Activated gamma-delta T cell treated with anti-CD3 and anti-CD28 coated beads, Interleukin-2, amount 50 U/mL, for 16 hours (primary cell): ENCODE data around the gene TULP1.

Source experiments
- DNase-seq: peaks from one replicate; pipeline ENCODE4 v3.0.0-alpha.2; 2020; ENCODE audit warnings: low read depth

The TULP1 gene

GRCh38 chr6:35465646-35466045 is 47.0 kb downstream of the TULP1 start:
- DNase-seq: no peak

- no peak for DNase-seq
Observed at GRCh38 chr6:35463292-35463691, 49.4 kb downstream of the TULP1 start.

- no peak for DNase-seq
Observed at GRCh38 chr6:35461270-35461669, 51.4 kb downstream of the TULP1 start.

DNA sequence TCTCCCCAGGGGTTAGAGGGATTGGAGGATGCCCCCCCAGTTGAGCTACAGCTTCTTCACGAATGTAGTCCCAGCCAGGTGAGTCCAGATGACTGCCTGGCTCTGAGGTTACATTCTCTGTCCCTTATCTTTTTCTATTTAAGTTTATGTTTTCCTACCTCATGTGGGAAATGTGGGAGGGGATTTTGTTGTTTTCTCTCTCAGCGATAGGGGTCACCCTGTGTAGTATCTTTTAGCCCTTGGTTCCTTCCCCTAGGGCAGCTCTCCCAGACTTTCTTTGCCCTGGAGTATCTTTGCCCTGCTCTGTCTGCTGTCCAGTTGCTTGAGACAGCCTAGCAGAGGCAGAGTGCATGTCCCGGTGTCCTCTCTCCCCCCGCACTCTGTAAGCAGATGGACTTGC is 54.8 kb downstream of the TULP1 start:
- DNase-seq: no peak

- DNase-seq: no peak
Observed at GRCh38 chr6:35454391-35455110, 58.1 kb downstream of the TULP1 start.

DNA sequence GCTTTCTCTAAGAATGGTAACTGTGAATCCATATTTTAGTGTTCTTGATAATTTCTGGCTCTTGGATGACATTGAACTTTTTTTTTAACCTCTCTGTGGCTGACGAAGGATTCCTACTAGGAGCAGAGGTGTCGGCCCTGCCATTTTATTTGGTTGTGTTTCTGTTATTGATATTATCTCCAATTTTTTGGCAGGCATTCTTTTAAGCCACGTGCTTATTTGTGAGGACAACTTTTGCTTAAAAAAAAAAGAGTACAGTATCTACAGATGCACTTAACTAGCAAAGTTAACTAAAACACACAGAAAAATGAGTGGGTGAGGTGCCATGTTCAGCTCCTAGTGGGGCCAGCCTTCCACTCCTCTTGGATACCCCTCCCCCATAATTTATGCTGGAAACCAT is 59.5 kb downstream of the TULP1 start:
- no peak for DNase-seq

DNA sequence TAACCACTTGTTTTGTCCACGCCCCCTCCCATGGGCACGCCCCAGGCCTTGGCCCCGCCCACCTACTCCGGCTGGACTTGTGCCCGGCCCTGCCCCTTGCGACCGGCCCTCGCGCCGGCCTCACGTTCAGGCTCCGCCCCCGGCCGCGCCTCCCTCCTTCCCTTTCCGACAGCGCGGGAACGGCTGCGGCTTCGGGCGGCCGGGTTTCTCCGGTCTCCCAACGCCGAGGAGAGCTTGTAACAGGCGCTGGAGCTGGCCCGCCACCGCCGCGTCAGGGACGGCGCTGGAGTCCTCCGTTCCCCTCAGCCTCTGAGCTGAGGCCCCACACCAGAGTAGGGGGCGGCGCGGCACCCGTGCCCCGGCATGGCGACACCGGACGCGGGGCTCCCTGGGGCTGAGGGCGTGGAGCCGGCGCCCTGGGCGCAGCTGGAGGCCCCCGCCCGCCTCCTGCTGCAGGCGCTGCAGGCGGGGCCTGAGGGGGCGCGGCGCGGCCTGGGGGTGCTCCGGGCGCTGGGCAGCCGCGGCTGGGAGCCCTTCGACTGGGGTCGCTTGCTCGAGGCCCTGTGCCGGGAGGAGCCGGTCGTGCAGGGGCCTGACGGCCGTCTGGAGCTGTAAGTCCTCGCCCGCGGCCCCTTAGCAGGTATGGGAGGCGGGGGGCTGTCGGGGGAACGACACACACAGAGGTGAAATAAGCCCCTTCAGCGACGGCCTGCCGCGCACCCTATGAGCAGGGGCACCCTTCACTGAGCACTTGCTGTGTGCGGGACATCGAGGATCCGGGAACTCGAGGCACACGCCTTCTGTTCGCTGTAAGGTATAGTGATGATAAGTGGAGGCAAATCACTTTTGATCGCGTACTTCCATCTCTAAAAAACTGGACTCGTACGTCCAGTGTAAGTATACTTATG is 60.3 kb downstream of the TULP1 start, which contains the start of gene FANCE:
FANCE (plus strand) TSS at position 156 of the 908 bp plus-strand sequence; CDS start at position 364, 208 bp downstream.
- peak; percentile 81 for DNase-seq

DNA sequence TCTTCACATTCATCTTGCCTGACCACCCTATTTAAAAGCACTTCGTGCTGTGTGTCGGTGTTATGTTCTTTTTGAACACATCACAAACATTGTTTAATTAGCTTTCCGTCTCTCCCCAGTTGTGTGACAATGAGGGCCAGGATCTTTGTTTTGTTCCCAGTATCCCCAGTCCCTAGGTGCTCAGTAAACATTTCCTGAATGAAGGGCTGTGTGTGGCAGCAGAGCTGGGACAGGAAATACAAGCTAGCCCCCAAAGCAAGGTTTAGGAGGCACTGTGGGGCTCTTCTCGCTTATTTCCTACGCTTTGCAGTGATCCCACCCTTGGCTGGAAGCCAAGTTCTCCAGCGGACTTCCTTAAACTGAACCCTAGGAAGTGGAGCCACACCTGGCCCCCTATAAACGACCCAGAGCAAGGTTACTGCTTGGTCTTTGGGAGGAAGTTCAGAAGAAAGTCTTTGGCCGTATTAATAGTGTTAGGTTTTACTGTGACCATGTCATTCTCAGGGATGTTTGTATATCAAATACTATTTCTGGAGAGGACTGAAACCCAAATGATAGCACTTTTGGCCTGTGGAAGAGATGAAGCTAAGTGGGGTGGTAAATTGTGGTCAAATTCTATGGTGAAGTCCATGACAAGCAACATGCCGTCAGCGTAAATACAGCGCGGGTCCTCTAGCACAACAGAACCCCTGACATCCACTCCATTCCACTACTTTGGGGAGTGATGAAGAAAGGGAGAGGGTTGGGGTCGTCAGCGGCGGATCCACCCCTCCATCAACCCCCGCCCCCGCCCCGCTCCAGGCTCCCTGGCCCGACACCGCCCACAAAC is 61.1 kb downstream of the TULP1 start:
- DNase-seq: no peak

DNA sequence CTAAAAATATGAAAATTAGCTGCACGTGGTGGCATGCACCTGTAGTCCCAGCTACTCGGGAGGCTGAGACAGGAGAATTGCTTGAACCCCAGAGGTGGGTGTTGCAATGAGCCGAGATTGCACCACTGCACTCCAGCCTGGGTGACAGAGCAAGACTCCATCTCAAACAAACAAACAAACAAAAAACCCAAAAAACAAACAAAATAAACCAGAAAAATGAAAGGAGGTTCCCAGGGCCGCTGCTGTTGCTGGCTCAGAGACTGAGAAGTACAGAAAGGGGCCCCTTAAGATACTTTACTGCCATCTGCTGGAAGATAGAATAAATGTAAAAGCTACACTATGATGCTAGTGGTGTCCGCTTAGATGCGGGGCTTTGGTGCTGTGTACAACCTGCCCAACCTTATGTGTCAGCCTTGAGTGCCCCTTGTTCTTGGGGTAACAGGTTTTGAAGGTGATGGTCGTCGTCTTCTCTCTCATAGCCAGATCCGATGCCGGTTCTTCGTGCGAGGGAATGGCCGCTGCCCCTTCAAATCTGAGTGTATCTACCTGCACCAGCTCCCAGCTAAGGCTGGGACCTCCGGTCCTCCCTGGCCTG is 63.3 kb downstream of the TULP1 start:
- no peak for DNase-seq

GRCh38 chr6:35448191-35448590 is 64.5 kb downstream of the TULP1 start:
- DNase-seq: no peak
